GM18951 (cell line): ENCODE results near the gene FAM222A.

ENCODE experiments used
- POLR2A ChIP-seq: IDR thresholded peaks from 4 replicates; pipeline ENCODE4 v1.6.1; 2011; ENCODE audit warnings: mild to moderate bottlenecking; ENCODE audit not compliant: insufficient read length, insufficient read depth; ENCODE audit errors: extremely low read depth
- in situ Hi-C: fragments of 300-500 bp; cut with MboI; formaldehyde crosslinking; loops from one replicate; pipeline ENCODE4 v1.12.0; 2022; ENCODE audit warnings: low sequenced_read_pairs, mixed read lengths, inconsistent platforms; ENCODE audit not compliant: unreplicated experiment

Gene FAM222A

DNA sequence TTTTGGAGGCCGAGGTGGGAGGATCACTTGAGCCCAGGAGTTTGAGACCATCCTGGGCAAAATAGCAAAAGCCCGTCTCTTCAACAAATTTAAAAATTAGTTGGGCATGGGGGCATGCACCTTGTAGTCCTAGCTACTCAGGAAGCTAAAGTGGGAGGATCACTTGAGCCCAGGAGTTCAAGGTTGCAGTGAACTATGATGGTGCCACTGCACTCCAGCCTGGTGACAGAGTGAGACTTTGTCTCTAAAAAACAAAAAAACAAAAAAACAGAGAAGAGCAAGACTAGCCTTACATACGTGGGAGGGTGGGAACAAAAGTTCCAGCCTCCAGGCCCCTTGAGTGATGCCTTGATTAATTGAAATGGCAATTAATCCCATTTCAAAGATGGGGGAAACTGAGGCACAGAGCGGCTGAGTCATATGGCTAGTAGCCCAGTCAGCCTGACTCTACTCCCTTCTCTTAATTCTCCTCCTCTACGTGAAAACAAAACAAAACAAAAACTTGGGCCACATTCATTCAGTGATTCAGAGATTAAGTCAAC is 3.3 kb upstream of the FAM222A start:
- TF ChIP-seq POLR2A = no peak
- in situ Hi-C loops = no loop called here

DNA sequence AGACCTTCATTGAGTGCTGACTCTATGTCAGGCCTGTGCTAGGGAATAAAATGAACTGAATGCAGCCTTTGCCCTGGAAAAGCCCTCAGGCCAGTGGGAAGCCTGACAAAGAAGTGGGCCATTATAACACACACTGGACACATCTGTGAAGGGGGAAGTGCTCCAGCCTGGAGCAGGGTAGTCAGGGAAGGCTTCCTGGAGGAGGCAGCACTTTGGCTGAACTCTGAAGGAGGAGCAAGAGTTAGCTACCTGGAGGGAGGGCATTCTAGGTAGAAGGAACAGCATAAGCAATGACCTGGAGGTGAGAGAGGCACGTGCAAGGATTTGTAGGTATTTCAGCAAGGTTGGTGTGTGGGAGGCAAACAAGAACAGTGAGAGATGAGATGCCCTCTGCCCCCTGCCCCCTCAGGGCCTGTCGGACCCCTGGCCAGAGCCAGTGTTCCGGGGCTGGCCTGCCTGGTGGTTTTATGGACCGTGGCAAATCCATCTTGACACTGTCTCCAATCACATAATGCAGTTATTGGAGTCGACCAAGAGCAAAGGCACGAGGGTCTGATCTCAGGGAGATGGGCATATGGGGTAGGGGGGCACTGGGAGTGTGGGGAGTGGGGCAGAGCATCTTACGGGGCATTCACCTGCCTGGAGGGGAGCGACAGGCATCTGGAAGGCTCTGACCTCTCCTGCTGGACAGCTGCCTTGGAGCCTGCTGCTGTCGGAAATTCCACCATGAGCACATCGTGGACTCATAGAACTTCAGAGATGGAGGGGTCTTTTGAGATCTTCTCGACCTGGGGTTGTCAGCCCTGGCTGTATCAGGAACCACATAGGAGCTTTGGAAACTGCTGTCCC is 2.7 kb upstream of the FAM222A start:
- in situ Hi-C loops = no loop called here
- no peak for TF ChIP-seq POLR2A

DNA sequence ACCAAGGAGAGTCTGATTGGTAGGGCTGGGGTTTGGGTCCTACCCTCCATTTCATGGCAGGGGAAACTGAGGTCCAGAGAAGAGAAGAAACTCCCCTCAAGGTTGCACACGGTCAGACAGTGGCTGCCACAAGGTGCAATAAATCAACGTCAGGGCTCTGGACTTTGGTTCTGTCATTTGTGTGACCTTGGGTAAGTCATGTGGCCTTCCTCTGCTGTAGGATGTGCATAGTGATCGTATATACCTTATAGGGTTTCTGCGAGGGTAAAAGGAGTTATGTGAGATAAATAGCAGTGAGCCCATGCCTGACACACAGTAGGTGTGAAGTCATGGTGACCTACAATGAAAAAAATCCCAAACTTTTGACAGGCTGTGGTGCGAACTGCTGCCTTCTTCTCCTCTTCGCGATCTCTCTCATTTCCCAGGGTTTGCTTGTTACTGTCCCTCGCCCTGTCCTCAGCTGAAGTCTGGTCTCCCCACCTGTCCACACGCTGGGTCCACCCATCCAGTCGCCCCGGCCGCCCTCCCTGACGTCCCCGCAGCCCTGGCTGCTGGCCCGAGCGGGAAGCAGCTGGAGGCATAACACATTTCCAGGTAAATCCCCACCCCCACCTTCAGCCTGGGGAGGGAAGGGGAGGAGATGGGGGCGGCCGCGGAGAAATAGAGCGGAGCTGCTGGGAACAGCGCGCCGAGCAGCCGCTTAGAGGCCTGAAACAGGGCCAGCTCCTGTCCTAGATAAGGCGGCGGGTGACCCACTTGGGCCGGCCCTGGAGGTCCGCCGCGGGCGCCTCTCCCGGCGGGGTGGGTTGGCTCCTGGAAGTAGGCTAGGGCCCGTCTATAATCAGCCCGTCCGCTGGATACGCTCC is 1.8 kb upstream of the FAM222A start:
- in situ Hi-C loops = no loop called here
- no peak for TF ChIP-seq POLR2A

DNA sequence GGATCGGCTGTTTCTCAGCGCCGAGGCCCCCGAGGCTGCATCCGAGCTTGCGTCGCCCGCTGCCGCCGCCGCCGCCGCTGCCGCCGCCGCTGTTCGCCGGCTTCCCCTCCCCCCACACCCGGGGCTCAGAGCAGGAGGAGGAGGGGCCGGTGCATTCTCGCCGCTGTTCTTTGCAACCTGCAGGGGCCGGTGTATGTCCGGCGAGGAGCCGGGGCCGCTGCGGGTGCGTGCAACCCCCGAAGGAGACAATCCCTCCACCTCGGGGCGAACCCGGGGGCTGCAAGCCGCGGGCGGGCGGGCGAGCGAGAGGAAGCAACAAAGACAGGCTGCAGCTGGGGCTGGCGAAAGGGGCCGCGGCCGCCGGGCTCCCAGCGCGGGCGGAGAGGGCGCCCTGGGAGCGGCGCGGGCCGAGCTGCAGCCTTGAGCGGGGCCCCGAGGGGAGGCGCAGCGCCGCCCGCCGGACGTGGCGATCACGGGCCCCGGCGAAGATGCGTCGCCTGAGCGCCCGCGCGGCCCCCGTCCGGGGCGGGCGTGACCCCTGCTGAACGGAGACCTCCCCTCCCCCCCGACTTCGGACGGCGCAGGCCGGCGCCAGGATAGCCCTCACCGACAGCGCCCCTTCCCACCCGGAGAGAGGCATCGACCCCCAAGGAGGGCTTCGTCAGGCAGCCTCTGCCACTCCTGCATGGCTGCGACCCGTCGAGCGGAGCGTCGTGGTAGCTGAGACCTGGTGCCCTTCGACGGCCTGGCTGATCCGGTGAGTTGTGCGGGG is 702 bp downstream of the FAM222A start:
- no peak for TF ChIP-seq POLR2A

DNA sequence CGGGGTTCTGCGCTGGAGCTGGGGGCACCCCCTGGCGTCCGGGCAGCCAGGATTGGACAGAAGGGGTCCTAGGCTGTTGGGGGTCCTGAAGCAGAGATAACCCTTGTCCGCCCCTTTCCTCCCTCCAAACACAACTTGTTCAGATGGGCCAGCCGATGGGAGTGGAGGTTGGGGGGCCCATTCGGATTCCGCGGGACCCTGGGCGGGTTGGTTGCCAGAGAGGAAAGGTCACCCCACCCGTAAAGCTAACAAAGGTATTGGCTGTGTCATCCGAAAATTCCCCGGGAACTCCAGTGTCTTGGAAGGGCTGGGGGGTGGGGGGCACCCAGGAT is 1.3 kb downstream of the FAM222A start:
- in situ Hi-C loops = no loop called here
- no peak for TF ChIP-seq POLR2A

More for the DNA sequence above, 702 bp downstream of the FAM222A start:
- in situ Hi-C loops = no loop called here

DNA sequence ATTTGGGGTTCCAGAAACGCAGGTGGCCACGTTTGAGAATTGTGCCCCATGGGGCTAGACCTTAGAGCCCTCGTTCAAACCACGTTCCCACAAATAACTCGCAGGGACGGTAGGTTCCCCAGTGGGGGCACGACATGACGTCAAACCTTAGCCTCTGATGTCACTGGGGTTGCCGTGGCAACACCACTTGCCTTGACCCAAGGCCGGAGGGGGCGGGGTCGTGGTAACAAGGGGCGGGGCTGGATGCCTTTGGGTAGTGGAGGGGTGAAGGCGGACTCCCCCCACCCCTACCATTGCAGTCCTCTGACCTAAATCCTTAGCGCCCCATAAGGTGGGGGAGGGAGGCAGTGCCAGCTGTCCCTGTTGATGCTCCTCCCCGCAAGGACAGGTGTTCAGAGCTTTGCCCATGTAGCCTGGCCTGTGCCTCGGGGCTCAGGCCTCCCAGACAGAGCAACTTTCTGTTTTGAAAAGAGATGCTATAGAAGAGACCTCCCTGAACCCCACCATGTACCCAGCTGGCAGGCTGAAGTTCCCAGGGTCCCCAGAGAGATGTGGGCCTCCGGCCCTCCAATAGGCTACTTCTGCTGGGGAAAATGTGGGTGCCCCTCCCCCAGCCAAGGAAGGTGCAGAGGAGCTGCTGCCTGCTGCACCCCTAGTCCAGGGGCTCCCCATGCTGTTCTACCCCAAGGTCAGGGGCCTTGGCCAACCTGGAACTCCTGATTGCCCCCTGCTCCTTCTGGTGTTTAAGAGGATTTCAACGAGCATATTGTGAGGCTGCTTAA is 1.9 kb downstream of the FAM222A start:
- no peak for TF ChIP-seq POLR2A
- in situ Hi-C loops = no loop called here

DNA sequence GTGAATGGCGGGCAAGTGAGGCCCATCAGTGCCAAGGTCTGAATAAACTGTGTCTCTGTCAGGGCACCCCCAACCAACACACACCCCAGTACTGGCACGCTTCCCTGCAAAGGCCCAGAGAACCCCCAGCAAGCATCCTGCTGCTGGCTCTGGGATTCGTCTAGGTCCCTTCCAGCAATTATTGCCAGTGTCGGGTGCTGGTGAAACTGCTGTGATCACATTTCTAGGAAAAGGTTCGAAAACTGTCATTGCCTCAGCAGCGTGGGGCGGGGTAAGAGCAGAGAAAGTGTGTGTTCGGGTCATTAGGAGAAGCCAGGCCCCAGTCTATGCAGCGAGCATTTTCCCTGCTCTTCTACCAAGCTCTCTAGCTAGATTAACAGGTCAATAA is 2.5 kb downstream of the FAM222A start:
- in situ Hi-C loops = no loop called here

DNA sequence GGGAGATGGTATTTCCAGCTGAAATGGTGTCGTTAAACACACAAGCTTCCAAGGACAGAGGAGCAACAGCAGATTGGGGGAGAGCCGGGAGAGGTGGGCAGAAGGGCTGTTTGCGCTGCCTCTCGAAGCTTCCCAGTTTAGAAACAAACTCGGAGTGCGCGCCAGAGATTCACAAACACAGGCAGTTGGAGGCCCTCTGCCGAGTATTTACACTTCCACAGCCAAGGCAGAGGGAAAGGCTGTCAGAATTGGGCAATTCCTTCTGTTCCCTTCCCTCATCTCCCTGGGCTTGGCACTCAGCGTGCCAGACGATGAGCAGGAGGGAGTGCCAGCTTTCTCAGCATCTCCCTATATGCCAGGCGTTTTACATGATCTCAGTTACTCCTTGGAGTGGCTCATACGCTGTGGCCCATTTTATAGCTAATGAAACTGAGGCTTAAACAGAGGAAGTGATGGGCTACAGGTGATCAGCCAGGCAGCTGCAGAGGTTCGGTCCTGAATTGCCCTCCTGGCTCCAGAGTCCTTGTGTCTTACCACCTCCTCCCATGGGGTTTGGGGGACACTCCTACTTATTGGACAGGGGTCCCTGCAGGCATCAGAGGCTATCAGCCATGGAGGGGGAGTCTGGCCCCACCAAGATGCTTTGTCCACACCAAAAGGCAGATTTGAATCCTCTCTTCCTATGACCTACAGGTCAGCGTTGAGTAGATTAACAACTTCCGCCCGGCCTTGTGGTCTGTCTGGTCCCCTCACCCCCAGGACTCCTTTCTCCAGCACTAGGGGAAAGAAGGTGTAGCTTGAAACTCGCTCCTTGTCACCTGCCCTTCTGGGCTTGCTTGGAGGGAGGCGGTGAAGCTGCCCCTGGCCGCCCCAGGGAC is 3.1 kb downstream of the FAM222A start:
- in situ Hi-C loops = no loop called here
- TF ChIP-seq POLR2A = no peak

More for the DNA sequence above, 2.5 kb downstream of the FAM222A start:
- no peak for TF ChIP-seq POLR2A

DNA sequence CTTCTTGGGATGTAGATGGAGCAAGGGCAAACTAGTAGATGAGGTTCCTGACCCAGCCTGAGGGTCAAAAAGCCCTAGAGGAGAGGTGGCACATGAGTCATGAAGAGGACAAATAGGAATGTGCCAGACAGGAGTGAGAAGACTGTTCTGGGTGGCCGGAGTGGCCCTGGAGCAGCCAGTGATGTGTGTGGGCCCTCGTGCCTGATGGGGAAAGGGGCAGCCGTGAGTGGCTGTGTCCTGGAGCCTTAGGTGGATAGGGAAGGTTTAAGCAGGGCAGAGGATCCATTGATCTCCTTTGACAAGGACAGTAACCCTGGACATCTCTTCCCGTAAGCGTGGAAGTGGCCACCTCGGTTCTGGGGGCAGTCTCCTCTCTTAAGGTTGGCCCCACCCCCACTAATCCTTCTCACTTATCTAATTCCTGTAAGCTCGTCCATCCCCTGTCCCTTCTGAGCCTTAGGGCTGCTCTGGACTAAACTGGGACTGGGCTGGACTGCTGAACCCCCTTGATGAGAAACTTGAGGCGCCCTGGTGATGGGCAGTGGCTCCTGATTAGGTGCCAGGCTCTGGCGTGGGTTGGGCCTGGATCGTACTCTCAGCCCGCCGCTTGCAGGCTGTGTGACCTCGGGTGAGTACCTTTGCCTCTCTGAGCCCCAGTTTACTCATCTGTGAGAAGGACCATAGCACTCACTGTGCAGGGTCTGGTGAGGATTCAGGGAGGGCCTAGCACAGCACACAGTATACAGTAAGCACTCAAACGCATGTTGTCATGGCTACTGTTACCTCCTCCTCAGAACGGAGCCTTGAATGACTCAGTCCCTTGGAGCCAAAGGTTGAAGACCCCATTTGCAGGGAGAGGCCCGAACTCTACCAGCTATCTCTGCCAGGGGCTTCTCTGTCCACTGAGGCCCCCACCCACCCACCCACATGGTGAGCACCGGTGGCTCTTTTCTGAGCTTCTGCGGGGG is 4.0 kb downstream of the FAM222A start:
- TF ChIP-seq POLR2A = no peak
- in situ Hi-C loops = no loop called here

DNA sequence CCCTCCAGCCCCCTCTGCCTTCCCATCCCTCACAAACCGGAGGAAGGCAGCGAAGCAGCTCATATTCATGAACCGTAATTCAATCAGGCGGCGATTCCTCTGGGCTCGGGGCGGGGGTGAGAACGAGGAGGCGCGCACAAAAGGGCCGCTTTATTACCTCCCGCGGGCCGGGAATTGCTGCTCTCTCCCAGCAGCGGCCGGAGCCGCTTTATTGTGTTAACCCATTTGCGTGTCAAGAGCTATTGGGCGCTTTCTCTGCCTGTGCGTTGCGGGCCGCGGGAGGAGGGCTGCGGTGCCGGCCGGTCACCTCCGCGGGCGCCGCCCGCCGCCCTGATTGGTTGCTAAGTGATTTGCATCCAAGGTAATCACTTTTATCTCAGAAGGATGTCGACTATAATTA is 4.8 kb downstream of the FAM222A start:
- TF ChIP-seq POLR2A = no peak
- in situ Hi-C loops = no loop called here
